Measurements from ENCODE around the gene DENR. TPM values are rescaled to one million over a fixed set of nuclear protein-coding genes. Genes with fewer than 3 reads are reported as not detected.
A peak's percentile ranks its signal among the peaks of the same experiment; 100 is the strongest.
"Not testable (repeated sequence)": the region's sequence is repeated elsewhere in the genome, so short reads cannot be mapped to it uniquely, and the experiment has no call there.

The DENR gene, protein sequence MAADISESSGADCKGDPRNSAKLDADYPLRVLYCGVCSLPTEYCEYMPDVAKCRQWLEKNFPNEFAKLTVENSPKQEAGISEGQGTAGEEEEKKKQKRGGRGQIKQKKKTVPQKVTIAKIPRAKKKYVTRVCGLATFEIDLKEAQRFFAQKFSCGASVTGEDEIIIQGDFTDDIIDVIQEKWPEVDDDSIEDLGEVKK
- total RNA-seq, result 40.3 and 46.6 TPM in 2 replicates

DNA sequence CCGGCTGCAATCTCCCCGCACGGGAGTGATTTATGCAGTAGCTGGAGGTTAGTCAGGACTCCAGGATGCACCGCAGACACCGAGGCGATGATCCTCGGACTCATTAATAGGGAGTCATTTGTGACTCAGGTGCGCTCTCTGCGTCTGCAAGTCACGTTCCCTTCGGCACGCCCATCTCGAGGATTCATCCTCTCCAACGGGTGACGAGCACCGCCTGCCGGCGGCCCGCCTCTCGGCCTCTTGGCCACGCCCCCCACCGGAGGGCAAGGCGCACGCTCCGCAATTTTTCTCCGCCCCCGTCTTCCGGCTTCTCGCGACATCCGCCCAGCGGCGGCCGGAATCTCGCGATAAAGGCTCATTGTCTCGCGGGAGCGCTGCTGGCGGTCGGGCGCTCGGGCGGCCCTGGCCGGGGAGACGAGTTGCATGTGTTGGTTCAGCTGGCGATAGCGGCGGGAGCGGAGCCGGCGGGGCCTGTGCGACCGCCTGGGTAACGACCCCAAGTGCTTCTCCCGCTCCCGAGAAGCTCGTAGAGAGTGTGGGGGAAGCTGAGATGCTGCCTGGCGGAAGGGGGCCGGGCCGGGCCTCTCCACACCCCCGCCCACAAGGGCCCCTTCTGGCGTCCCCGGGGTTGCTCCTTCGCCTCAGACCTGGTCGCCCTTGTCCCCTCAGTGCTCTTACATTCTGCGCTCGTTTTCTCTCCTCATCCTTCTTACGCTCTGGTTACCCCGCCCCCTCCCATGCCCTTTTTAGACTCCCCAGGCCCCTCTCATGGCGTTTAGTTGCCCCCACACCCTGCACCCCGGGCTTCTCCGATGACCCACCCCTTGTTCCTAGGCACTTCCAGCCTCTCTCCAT lies at the start of gene DENR:
DENR (plus strand) TSS at position 361 of the 855 bp plus-strand sequence. CDS start 878 bp downstream, outside the sequence.
- TF ChIP-seq, protein P1, sequence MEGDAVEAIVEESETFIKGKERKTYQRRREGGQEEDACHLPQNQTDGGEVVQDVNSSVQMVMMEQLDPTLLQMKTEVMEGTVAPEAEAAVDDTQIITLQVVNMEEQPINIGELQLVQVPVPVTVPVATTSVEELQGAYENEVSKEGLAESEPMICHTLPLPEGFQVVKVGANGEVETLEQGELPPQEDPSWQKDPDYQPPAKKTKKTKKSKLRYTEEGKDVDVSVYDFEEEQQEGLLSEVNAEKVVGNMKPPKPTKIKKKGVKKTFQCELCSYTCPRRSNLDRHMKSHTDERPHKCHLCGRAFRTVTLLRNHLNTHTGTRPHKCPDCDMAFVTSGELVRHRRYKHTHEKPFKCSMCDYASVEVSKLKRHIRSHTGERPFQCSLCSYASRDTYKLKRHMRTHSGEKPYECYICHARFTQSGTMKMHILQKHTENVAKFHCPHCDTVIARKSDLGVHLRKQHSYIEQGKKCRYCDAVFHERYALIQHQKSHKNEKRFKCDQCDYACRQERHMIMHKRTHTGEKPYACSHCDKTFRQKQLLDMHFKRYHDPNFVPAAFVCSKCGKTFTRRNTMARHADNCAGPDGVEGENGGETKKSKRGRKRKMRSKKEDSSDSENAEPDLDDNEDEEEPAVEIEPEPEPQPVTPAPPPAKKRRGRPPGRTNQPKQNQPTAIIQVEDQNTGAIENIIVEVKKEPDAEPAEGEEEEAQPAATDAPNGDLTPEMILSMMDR (IDR thresholded peaks at IDR 0.05; ENCODE audit: insufficient read depth, low read depth, low read length), result peak; percentile 91
- DNase-seq (ENCODE audit: low read depth), result peak; percentile 97
- H3K4me3 ChIP-seq (ENCODE audit: low read depth, low read length), result peak within 1 kb of the TSS; percentile 71

DNA sequence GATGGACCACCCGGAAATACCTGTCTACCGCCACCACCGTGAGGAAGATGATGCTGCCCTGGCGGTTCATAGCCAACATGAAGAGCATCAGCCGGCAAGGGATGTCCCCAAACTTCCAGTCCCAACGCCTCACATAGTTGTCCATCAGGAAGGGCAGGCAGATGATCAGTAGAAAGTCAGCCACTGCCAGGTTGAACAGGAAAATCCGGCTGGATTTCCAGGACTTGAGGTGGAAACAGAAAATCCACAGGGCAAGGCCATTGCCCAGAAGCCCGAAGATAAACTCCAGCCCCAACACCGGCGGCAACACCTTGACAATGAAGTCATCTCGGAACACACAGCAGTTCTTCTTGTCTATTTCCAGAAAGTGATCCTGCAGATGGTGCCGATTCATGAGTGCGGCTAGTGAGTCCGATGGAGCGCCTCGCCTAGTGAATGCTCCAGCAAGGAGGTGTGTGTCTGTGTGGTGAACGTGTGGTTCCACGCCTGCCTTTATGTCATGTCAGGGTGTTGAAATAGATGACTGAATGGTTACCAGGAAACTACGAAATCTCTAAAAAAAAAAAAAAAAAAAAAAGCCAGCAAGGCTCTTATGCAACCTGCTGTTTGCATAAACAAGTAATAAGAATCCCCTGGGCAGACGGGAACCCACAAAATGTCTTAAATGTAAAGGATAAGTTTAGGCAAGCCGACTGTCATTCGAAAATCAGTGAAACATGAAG lies 49.6 kb upstream of the DENR start, which contains the start of gene HCAR2:
HCAR2 (minus strand) TSS at position 468 of the 722 bp plus-strand sequence; CDS start at position 394, 74 bp downstream.
- peak; percentile 83 for DNase-seq (ENCODE audit: low read depth)

DNA sequence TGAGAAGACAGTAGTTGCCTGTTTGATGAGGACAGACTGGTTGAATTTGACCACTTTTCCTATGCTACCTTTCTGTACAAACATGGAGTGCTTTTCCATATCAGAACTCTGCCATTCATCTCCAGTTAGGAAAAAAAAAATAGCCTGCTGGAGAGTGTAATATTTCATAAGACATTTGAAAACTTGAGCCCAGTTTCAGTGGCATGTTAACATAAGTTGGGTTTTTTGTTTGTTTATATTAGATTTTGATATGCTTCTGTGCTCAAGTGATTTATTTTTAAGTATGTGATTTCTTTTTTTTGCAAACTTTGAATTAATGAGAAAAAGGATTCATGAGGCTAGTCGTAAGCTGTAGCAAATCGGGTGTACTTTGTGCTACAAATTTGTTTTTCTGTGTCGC lies 48.8 kb upstream of the DENR start:
- H3K4me3 ChIP-seq (ENCODE audit: low read depth, low read length), result not testable (repeated sequence)
- DNase-seq (ENCODE audit: low read depth), result peak; percentile 54

More for the DNA sequence above, 49.6 kb upstream of the DENR start, which contains the start of gene HCAR2:
- not testable (repeated sequence) for H3K4me3 ChIP-seq (ENCODE audit: low read depth, low read length)

DNA sequence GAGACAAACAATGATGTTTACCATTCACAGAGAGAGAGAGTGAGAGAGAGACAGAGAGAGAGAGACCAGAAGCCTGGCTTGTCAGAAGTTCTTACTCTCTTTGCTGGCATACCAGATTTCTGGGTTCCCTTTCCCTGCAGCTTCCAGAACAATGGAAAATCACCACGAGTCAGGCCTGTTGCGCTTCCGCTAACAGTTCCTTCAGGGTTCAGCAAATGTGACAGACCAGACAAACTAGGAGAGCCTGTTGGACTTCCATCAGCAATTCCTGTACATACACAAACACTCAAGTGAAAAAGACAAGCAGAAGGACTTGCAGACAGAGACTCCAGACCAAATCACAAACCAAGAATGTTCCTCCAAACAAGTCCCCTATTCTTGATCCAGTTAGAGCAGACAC lies 43.3 kb upstream of the DENR start:
- H3K4me3 ChIP-seq (ENCODE audit: low read depth, low read length); DNase-seq (ENCODE audit: low read depth): not testable (repeated sequence)

DNA sequence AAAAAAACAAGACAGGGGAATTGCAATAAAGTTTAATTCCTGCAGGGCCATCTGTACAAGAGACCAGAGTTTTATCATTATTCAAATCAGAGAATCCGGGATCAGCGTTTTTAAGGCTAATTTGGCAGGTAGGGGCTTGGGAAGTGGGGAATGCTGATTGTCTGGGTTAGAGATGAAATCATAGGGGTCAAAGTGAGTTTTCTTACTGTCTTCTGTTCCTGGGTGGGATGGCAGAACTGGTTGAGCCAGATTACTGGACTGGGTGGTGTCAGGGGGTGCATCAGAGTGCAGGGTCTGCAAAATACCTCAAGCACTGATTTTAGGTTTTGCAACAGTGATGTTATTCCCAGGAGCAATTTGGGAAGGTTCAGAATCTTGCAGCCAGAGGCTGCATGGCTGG lies 42.3 kb upstream of the DENR start:
- DNase-seq (ENCODE audit: low read depth), result peak; percentile 14
- not testable (repeated sequence) for H3K4me3 ChIP-seq (ENCODE audit: low read depth, low read length)

DNA sequence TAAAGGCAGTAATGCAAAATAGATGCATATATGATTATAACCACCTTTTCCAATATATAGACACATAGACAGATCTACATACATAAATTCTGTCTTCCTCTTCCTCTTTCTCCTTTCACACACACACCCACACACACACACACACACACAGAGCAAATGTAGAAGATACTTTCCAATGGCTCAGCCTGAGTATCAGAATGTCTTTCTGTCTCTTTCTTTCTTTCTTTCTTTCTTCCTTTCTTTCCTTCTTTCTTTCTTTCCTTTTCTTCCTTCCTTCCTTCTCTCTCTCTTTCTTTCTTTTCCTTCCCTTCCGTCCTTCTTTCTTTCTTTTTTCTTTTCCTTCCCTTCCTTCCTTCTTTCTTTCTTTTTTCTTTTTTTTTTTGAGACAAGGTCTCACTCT lies 41.4 kb upstream of the DENR start:
- not testable (repeated sequence) for H3K4me3 ChIP-seq (ENCODE audit: low read depth, low read length); DNase-seq (ENCODE audit: low read depth)

DNA sequence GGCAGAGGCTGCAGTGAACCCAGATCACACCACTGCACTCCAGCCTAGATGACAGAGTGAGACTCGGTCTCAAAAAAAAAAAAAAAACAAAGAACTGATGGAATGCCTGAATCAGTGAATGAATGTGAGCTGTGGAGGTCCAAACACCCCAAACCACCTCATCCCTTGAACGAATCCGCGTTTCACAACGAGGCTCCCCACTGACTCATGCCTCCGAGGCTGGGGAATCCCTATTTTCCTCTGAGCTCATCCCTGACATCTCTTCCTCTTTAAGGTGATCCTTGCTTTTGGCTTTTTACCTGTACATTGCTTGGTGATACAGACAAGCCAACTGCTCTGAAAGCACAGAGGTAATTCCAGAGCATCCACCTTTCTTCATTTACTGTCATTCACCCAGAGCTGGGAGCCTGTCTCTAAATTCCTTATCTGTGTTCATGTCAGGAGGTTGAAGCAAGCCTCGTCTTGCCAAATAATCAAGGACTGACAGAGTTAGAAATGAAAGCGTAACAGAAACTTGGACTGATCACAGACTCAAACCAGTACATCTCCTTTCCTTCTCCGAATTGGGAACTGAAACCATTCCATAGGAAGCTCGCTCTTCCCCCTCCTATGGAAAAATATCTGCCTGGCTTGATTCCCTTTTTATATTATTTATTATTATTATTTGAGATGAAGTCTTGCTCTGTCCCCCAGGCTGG lies 39.0 kb upstream of the DENR start:
- not testable (repeated sequence) for DNase-seq (ENCODE audit: low read depth); H3K4me3 ChIP-seq (ENCODE audit: low read depth, low read length)

DNA sequence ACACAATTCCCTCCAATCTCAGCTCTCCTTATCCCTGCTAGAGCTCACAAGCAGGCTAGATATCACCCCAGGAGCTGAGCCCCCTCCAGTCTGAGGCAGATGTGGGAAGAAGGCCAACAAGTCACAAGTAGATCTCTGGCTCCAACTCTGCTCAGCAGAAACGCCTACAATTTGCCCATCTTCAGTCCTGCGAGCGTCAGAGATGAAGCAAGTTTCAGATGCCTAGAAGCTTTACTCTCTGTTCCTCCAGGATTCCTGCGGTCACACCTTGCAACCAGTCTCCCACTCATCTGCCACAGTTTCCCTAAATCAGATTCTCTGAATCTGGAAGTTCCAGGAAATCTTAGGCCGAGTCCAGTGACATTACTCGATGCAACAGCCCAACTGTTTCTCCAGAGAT lies 37.4 kb upstream of the DENR start:
- H3K4me3 ChIP-seq (ENCODE audit: low read depth, low read length), result not testable (repeated sequence)
- peak; percentile 93 for DNase-seq (ENCODE audit: low read depth)

DNA sequence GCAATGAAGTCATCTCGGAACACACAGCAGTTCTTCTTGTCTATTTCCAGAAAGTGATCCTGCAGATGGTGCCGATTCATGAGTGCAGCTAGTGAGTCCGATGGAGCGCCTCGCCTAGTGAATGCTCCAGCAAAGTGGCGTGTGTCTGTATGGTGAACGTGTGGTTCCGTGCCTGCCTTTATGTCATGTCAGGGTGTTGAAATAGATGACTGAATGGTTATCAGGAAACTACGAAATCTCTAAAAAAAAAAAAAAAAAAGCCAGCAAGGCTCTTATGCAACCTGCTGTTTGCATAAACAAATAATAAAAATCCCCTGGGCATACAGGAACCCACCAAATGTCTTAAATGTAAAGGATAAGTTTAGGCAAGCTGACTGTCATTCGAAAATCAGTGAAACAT lies 36.0 kb upstream of the DENR start, which contains the start of gene HCAR3:
HCAR3 (minus strand) TSS at position 154 of the 400 bp plus-strand sequence; CDS start at position 80, 74 bp downstream.
- DNase-seq (ENCODE audit: low read depth), result peak; percentile 82
- not testable (repeated sequence) for H3K4me3 ChIP-seq (ENCODE audit: low read depth, low read length)

DNA sequence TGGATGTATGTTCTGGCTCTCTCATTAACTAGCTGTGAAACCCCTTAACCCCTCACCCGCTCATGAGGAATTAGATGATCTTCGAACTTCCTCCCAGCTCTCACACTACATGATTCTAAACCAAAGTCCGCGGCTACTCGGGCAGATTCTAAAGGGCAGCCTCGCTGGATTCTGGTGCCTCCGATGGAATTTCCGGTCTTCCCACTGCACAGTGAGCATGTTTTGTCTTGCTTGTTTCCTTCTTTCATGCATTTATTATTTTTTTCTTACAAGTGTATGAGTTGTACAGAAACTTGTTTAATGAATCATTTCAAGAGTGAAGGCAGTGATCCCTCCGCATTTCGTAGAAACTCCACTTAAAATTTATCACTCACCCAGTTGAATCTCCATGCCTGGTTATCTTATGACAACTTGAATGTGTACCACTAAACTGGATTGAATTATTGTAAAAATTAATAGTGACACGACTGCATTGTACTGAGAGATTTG lies 31.5 kb upstream of the DENR start:
- H3K4me3 ChIP-seq (ENCODE audit: low read depth, low read length), result no peak overlapping the region
- peak; percentile 47 for DNase-seq (ENCODE audit: low read depth)
- TF ChIP-seq, protein P1 (IDR thresholded peaks at IDR 0.05; ENCODE audit: insufficient read depth, low read depth, low read length), result no peak
